Natural killer cell (primary cell): ENCODE measurements around the gene B3GNT8. TPM values are rescaled to one million over a fixed set of nuclear protein-coding genes. Genes with fewer than 3 reads are reported as not detected.

Source experiments
- ATAC-seq, 3 donors: fragments of 150-1000 bp in 2 of 3; fragments of 200-7000 bp in 1 of 3; cut with Tn5 transposase; 1 replicate in 1 of 3; 2 replicates in 2 of 3; pipeline ENCODE4 v1.10.0; 2021; ENCODE audit warnings: mild to moderate bottlenecking in 2 of 3, moderate library complexity in 2 of 3
- DNase-seq, 2 donors: peaks; one replicate each; pipeline versions ENCODE4 v3.0.0 to v3.0.0-alpha.2; 2013 to 2021; ENCODE audit warnings: mixed read lengths in 1 of 2
- H3K27ac ChIP-seq: one replicate; pipeline ENCODE4 v1.5.1; 2013; ENCODE audit warnings: mild to moderate bottlenecking, low read length
- H3K27me3 ChIP-seq: one replicate; pipeline ENCODE4 v1.6.1; 2013; ENCODE audit warnings: low read length; ENCODE audit not compliant: control insufficient read depth, insufficient read depth
- H3K36me3 ChIP-seq: one replicate; pipeline ENCODE4 v1.6.1; 2013; ENCODE audit warnings: low read length; ENCODE audit not compliant: control insufficient read depth, insufficient read depth
- H3K4me1 ChIP-seq: one replicate; pipeline ENCODE4 v1.6.1; 2013; ENCODE audit warnings: low read length; ENCODE audit not compliant: control insufficient read depth, insufficient read depth
- H3K4me3 ChIP-seq: one replicate; pipeline ENCODE4 v1.5.1; 2013; ENCODE audit warnings: low read length
- H3K9me3 ChIP-seq: one replicate; pipeline ENCODE4 v1.6.1; 2013; ENCODE audit warnings: low read length; ENCODE audit not compliant: control insufficient read depth, insufficient read depth
- H3K27ac Mint-ChIP-seq, 2 donors: one replicate each; pipeline ENCODE4 v1.8.0; 2022; ENCODE audit warnings: mild to moderate bottlenecking in 2 of 2, mixed read lengths in 2 of 2, moderate library complexity in 1 of 2
- H3K27me3 Mint-ChIP-seq, 2 donors: one replicate each; pipeline ENCODE4 v1.8.0; 2022; ENCODE audit warnings: low read depth in 2 of 2, mixed read lengths in 2 of 2
- H3K36me3 Mint-ChIP-seq: one replicate; pipeline ENCODE4 v1.8.0; 2022; ENCODE audit warnings: mixed read lengths
- H3K4me1 Mint-ChIP-seq, 2 donors: one replicate each; pipeline ENCODE4 v1.8.0; 2022; ENCODE audit warnings: mixed read lengths in 2 of 2
- H3K4me3 Mint-ChIP-seq: one replicate; pipeline ENCODE4 v1.8.0; 2022; ENCODE audit warnings: mild to moderate bottlenecking, moderate library complexity, mixed read lengths
- H3K9me3 Mint-ChIP-seq, 2 donors: one replicate each; pipeline ENCODE4 v1.8.0; 2022; ENCODE audit warnings: mixed read lengths in 2 of 2
- WGBS: methylation state at CpG from one replicate; pipeline ENCODE4 v1.1.7; 2013; ENCODE audit warnings: missing lambda C conversion rate; ENCODE audit not compliant: insufficient coverage; 5-methylcytosine and 5-hydroxymethylcytosine counted together
- intact Hi-C: fragments of 100-400 bp; cut with micrococcal nuclease; formaldehyde crosslinking; loops from one replicate; pipeline ENCODE4 v1.14.2; 2022
- total RNA-seq, 4 donors: library from RNA; stranded (reverse); fragments of 120-200 nt in 1 of 4; gene quantifications; one replicate each; pipeline versions ENCODE4 v1.2.3 to v1.2.4, GENCODE V29; 2013 to 2022
- TF ChIP-seq, protein P1 (sequence below): fragments of 200-600 bp; IDR thresholded peaks from one replicate; pipeline ENCODE4 v1.8.0; 2022; ENCODE audit warnings: antibody characterized with exemption

B3GNT8 gene
- total RNA-seq, 3 donors from 2014 or later (not counting 1 experiment from before 2014, with no cell fraction given) = 1.5 to 2.5 (median 2.1) TPM

DNA sequence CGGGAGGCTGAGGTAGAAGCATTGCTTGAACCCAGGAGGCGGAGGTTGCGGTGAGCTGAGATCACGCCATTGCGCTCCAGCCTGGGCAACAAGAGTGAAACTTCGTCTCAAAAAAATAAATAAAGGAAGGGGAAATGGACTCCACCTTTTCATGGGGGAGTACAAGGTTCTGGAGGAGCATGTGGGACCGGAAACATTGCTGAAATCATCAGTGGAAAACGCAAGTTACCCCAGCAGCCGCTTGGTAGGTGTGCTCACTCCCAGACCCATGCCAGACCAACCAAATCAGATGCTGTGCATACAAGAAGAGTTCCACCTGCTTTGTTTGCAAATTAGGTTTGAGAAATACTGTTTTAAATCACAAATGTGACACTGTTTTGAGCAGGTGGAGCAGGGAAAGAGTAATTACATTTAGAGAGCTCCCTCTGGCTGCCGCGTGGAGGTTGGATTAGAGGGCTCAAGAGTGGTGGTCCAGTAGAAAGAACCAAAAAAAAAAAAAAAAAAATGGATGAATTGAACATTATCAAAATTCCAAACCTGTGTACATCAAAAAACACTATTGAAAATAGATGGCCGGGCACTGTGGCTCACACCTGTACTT is 20.7 kb upstream of the B3GNT8 start:
- 64% methylated on average over 12 of the region's 12 CpGs for WGBS
- Mint-ChIP-seq H3K36me3 (no peaks in the 10 kb centered on the region), H3K4me3 (no peak overlapping the region), H3K9me3 (no peaks in the 10 kb centered on the region), H3K27ac (no peak overlapping the region), H3K4me1 (peaks cover 0 to 8% of the 10 kb centered on the region in 2 donors), H3K27me3 (peaks cover 14 to 22% of the 10 kb centered on the region in 2 donors)
- Histone ChIP-seq H3K9me3 (no peaks in the 10 kb centered on the region), H3K36me3 (no peaks in the 10 kb centered on the region), H3K27ac (no peak overlapping the region), H3K4me1 (peaks cover 9% of the 10 kb centered on the region), H3K27me3 (peaks cover 3% of the 10 kb centered on the region), H3K4me3 (no peak overlapping the region)
- TF ChIP-seq, protein P1, sequence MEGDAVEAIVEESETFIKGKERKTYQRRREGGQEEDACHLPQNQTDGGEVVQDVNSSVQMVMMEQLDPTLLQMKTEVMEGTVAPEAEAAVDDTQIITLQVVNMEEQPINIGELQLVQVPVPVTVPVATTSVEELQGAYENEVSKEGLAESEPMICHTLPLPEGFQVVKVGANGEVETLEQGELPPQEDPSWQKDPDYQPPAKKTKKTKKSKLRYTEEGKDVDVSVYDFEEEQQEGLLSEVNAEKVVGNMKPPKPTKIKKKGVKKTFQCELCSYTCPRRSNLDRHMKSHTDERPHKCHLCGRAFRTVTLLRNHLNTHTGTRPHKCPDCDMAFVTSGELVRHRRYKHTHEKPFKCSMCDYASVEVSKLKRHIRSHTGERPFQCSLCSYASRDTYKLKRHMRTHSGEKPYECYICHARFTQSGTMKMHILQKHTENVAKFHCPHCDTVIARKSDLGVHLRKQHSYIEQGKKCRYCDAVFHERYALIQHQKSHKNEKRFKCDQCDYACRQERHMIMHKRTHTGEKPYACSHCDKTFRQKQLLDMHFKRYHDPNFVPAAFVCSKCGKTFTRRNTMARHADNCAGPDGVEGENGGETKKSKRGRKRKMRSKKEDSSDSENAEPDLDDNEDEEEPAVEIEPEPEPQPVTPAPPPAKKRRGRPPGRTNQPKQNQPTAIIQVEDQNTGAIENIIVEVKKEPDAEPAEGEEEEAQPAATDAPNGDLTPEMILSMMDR = no peak
- intact Hi-C loops = no loop called here
- DNase-seq (no peak), ATAC-seq (no peak)

DNA sequence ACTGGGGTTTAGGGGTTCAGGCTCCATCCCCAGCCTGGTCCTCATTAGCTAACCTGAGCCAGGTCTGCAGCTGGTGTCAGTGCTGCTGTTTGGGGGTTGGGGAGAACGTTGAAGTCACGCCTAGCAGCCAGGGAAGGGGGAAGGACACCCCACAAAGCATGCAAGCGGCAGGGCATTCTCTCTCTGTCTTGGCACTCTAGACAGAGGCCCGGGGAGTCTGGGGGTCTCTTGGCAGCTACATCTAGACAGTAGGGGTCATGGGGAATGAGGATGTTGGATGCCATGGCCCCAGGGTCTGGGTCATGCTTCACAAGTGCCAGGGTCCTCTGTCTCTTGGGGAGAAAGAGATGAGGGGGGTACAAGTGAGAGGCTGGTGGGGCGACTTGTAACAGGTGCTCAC is 18.4 kb upstream of the B3GNT8 start:
- Histone ChIP-seq H3K4me3 (no peak overlapping the region), H3K27ac (no peak overlapping the region), H3K36me3 (no peaks in the 10 kb centered on the region), H3K9me3 (no peaks in the 10 kb centered on the region), H3K27me3 (peaks cover 3% of the 10 kb centered on the region), H3K4me1 (peaks cover 9% of the 10 kb centered on the region)
- WGBS = 69% methylated on average over 5 of the region's 5 CpGs
- Mint-ChIP-seq H3K36me3 (no peaks in the 10 kb centered on the region), H3K4me1 (peaks cover 0 to 8% of the 10 kb centered on the region in 2 donors), H3K27ac (no peak overlapping the region), H3K9me3 (no peaks in the 10 kb centered on the region), H3K4me3 (no peak overlapping the region), H3K27me3 (peaks cover 14 to 22% of the 10 kb centered on the region in 2 donors)
- intact Hi-C loops = no loop called here
- TF ChIP-seq, protein P1 = no peak
- no peak for DNase-seq
- ATAC-seq = no peak

DNA sequence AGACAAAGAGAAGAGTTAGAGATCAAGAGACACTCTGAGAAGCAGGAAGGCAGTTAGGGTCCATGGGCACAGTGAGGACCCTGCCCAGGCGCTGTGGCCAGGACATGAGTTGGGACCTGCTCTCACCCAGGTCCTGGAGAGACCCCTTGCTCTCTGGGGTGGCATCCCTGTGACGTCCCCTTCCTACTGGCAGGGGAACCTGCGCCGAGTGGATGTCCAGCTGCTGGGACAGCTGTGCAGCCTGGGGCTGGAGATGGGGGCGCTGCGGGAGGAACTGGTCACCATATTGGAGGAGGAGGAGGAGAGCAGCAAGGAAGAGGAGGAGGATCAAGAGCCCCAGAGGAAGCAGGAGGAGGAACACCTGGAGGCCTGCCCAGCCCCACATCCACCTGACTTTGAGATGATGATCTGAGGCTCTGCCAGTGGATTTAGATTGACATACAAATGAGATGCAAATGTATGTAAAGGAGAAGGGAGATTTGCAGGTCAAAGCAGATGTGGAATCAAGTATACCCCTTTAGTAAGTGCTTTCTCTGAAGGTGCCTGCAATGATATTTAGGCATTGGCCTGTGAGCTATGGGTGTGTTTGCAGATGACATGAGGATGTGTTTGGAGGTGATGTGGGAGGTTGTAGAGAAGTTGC is 16.8 kb upstream of the B3GNT8 start:
- no peaks in the 10 kb centered on the region for H3K36me3 ChIP-seq
- H3K4me1 ChIP-seq = peaks cover 13% of the 10 kb centered on the region
- Mint-ChIP-seq H3K9me3 (no peaks in the 10 kb centered on the region), H3K27me3 (peaks cover 2 to 17% of the 10 kb centered on the region in 2 donors), H3K4me3 (no peak overlapping the region), H3K4me1 (no peaks in the 10 kb centered on the region), H3K36me3 (no peaks in the 10 kb centered on the region), H3K27ac (no peak overlapping the region)
- no peaks in the 10 kb centered on the region for H3K9me3 ChIP-seq
- H3K4me3 ChIP-seq = no peak overlapping the region
- H3K27me3 ChIP-seq = peaks cover 3% of the 10 kb centered on the region
- no peak for DNase-seq
- H3K27ac ChIP-seq = no peak overlapping the region
- TF ChIP-seq, protein P1 = no peak
- WGBS = 83% methylated on average over 6 of the region's 6 CpGs
- no peak for ATAC-seq
- intact Hi-C loops = no loop called here
